Neural cell (in vitro differentiated cells): Measurements from ENCODE around the gene MDFIC. TPM values are rescaled to one million over a fixed set of nuclear protein-coding genes. Genes with fewer than 3 reads are reported as not detected.

Source experiments
- H2AFZ ChIP-seq: fragments of 200-600, 300-800 bp; sonication (generic), shearing (Covaris generic); 2 replicates; pipeline ENCODE4 v1.6.0; 2014; ENCODE audit warnings: low read depth, mild to moderate bottlenecking, antibody characterized with exemption, low read length, moderate library complexity
- H3F3A ChIP-seq: fragments of 200-600 bp; shearing (Covaris generic); 2 replicates; pipeline ENCODE4 v1.6.1; 2016; ENCODE audit warnings: mild to moderate bottlenecking, moderate library complexity, mixed read lengths, antibody characterized with exemption, low read length; ENCODE audit not compliant: insufficient read depth, poor library complexity, severe bottlenecking
- H3K27ac ChIP-seq: fragments of 200-600, 300-800 bp; sonication (generic), shearing (Covaris generic); 2 replicates; pipeline ENCODE4 v1.5.1; 2014; ENCODE audit warnings: mild to moderate bottlenecking, low read length, moderate library complexity
- H3K27me3 ChIP-seq: fragments of 300-800, 200-600 bp; sonication (generic), shearing (Covaris generic); 2 replicates; pipeline ENCODE4 v1.6.0; 2014; ENCODE audit warnings: mild to moderate bottlenecking, low read depth, low read length, moderate library complexity; ENCODE audit not compliant: insufficient read depth
- H3K36me3 ChIP-seq: fragments of 300-800, 200-600 bp; sonication (generic), shearing (Covaris generic); 2 replicates; pipeline ENCODE4 v1.5.1; 2014; ENCODE audit warnings: mild to moderate bottlenecking, antibody characterized with exemption, low read length, moderate library complexity; ENCODE audit not compliant: insufficient read depth
- H3K4me2 ChIP-seq: fragments of 300-800, 200-600 bp; sonication (generic), shearing (Covaris generic); 2 replicates; pipeline ENCODE4 v1.6.0; 2014; ENCODE audit warnings: mild to moderate bottlenecking, low read length
- H3K4me3 ChIP-seq: fragments of 300-800, 200-600 bp; sonication (generic), shearing (Covaris generic); 2 replicates; pipeline ENCODE4 v1.5.1; 2014; ENCODE audit warnings: mild to moderate bottlenecking, low read length, moderate library complexity
- H3K79me2 ChIP-seq: fragments of 200-600 bp; shearing (Covaris generic); replicated peaks from 2 replicates; pipeline ENCODE4 v1.6.0; 2014; ENCODE audit warnings: mild to moderate bottlenecking, low read length, moderate library complexity; ENCODE audit not compliant: insufficient read depth
- H3K9ac ChIP-seq: fragments of 300-800, 200-600 bp; sonication (generic), shearing (Covaris generic); 2 replicates; pipeline ENCODE4 v1.6.1; 2016; ENCODE audit warnings: mild to moderate bottlenecking, low read length, mixed read lengths
- H3K9me2 ChIP-seq: fragments of 200-600 bp; shearing (Covaris generic); 2 replicates; pipeline ENCODE4 v1.6.1; 2016; ENCODE audit warnings: mild to moderate bottlenecking, low read length, mixed read lengths; ENCODE audit not compliant: insufficient read depth
- H3K9me3 ChIP-seq: fragments of 200-600, 300-800 bp; sonication (generic), shearing (Covaris generic); 2 replicates; pipeline ENCODE4 v1.6.1; 2016; ENCODE audit warnings: mild to moderate bottlenecking, mixed run types, low read length, moderate library complexity, mixed read lengths
- H4K20me1 ChIP-seq: fragments of 200-600 bp; shearing (Covaris generic); 2 replicates; pipeline ENCODE4 v1.6.1; 2016; ENCODE audit warnings: mild to moderate bottlenecking, mixed run types; ENCODE audit not compliant: insufficient read depth
- EP300 ChIP-seq: fragments of 450-650 bp; conservative IDR thresholded peaks from 2 replicates; pipeline ENCODE4 v1.6.1; 2014; ENCODE audit warnings: antibody characterized with exemption, mild to moderate bottlenecking, moderate library complexity; ENCODE audit not compliant: poor library complexity, severe bottlenecking
- EZH2 ChIP-seq: fragments of 200-600, 300-800 bp; shearing (Covaris generic), sonication (generic); IDR thresholded peaks from 2 replicates; pipeline ENCODE4 v1.6.1; 2014; ENCODE audit warnings: antibody characterized with exemption, low read length, borderline replicate concordance, mild to moderate bottlenecking; ENCODE audit not compliant: insufficient read depth, poor library complexity, severe bottlenecking
- MXI1 ChIP-seq: fragments of 450-650 bp; conservative IDR thresholded peaks from 2 replicates; pipeline ENCODE4 v1.6.1; 2014; ENCODE audit warnings: antibody characterized with exemption, mild to moderate bottlenecking; ENCODE audit not compliant: poor library complexity, severe bottlenecking
- POLR2AphosphoS5 ChIP-seq: IDR thresholded peaks from 2 replicates; pipeline ENCODE4 v1.6.1; 2012
- RAD21 ChIP-seq: fragments of 450-650 bp; conservative IDR thresholded peaks from 2 replicates; pipeline ENCODE4 v1.6.1; 2014; ENCODE audit warnings: antibody characterized with exemption, mild to moderate bottlenecking, moderate library complexity
- SMC3 ChIP-seq: fragments of 450-650 bp; conservative IDR thresholded peaks from 2 replicates; pipeline ENCODE4 v1.6.1; 2014; ENCODE audit warnings: antibody characterized with exemption, mild to moderate bottlenecking, moderate library complexity; ENCODE audit not compliant: poor library complexity
- TAF1 ChIP-seq: IDR thresholded peaks from 2 replicates; pipeline ENCODE4 v1.6.1; 2012; ENCODE audit warnings: low read depth
- polyA plus RNA-seq: library from polyadenylated mRNA; depleted of rRNA; stranded (reverse); fragments of >200 nt; gene quantifications from 2 replicates; pipeline ENCODE4 v1.2.3, GENCODE V29; 2014
- TF ChIP-seq, protein P1 (sequence below): fragments of 450-650 bp; IDR thresholded peaks from 2 replicates; pipeline ENCODE4 v1.5.1; 2014; ENCODE audit warnings: antibody characterized with exemption, mild to moderate bottlenecking, moderate library complexity; ENCODE audit not compliant: poor library complexity, severe bottlenecking
- TF ChIP-seq, protein P2 (sequence below): IDR thresholded peaks from 2 replicates; pipeline ENCODE4 v1.6.1; 2012; ENCODE audit warnings: borderline replicate concordance

MDFIC gene
- polyA plus RNA-seq, 1 donor from 2014 or later: 0.85 TPM

- Histone ChIP-seq H4K20me1 (no peaks in the 10 kb centered on the region), H3K79me2 (no peaks in the 10 kb centered on the region), H3K27me3 (no peaks in the 10 kb centered on the region), H3K9me2 (no peaks in the 10 kb centered on the region), H3K9me3 (no peaks in the 10 kb centered on the region), H3K4me3 (no peak overlapping the region), H2AFZ (no peak overlapping the region), H3F3A (no peaks in the 10 kb centered on the region), H3K4me2 (no peak overlapping the region), H3K9ac (no peak overlapping the region), H3K27ac (no peak overlapping the region), H3K36me3 (no peaks in the 10 kb centered on the region)
- TF ChIP-seq, protein P1, sequence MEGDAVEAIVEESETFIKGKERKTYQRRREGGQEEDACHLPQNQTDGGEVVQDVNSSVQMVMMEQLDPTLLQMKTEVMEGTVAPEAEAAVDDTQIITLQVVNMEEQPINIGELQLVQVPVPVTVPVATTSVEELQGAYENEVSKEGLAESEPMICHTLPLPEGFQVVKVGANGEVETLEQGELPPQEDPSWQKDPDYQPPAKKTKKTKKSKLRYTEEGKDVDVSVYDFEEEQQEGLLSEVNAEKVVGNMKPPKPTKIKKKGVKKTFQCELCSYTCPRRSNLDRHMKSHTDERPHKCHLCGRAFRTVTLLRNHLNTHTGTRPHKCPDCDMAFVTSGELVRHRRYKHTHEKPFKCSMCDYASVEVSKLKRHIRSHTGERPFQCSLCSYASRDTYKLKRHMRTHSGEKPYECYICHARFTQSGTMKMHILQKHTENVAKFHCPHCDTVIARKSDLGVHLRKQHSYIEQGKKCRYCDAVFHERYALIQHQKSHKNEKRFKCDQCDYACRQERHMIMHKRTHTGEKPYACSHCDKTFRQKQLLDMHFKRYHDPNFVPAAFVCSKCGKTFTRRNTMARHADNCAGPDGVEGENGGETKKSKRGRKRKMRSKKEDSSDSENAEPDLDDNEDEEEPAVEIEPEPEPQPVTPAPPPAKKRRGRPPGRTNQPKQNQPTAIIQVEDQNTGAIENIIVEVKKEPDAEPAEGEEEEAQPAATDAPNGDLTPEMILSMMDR: no peak
- TF ChIP-seq POLR2AphosphoS5 (no peak), TAF1 (no peak), RAD21 (no peak), MXI1 (no peak), EP300 (no peak), EZH2 (no peak), SMC3 (no peak)
- TF ChIP-seq, protein P2, sequence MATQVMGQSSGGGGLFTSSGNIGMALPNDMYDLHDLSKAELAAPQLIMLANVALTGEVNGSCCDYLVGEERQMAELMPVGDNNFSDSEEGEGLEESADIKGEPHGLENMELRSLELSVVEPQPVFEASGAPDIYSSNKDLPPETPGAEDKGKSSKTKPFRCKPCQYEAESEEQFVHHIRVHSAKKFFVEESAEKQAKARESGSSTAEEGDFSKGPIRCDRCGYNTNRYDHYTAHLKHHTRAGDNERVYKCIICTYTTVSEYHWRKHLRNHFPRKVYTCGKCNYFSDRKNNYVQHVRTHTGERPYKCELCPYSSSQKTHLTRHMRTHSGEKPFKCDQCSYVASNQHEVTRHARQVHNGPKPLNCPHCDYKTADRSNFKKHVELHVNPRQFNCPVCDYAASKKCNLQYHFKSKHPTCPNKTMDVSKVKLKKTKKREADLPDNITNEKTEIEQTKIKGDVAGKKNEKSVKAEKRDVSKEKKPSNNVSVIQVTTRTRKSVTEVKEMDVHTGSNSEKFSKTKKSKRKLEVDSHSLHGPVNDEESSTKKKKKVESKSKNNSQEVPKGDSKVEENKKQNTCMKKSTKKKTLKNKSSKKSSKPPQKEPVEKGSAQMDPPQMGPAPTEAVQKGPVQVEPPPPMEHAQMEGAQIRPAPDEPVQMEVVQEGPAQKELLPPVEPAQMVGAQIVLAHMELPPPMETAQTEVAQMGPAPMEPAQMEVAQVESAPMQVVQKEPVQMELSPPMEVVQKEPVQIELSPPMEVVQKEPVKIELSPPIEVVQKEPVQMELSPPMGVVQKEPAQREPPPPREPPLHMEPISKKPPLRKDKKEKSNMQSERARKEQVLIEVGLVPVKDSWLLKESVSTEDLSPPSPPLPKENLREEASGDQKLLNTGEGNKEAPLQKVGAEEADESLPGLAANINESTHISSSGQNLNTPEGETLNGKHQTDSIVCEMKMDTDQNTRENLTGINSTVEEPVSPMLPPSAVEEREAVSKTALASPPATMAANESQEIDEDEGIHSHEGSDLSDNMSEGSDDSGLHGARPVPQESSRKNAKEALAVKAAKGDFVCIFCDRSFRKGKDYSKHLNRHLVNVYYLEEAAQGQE: no peak
Observed at GRCh38 chr7:114943953-114944744, 22.3 kb downstream of the MDFIC start.

DNA sequence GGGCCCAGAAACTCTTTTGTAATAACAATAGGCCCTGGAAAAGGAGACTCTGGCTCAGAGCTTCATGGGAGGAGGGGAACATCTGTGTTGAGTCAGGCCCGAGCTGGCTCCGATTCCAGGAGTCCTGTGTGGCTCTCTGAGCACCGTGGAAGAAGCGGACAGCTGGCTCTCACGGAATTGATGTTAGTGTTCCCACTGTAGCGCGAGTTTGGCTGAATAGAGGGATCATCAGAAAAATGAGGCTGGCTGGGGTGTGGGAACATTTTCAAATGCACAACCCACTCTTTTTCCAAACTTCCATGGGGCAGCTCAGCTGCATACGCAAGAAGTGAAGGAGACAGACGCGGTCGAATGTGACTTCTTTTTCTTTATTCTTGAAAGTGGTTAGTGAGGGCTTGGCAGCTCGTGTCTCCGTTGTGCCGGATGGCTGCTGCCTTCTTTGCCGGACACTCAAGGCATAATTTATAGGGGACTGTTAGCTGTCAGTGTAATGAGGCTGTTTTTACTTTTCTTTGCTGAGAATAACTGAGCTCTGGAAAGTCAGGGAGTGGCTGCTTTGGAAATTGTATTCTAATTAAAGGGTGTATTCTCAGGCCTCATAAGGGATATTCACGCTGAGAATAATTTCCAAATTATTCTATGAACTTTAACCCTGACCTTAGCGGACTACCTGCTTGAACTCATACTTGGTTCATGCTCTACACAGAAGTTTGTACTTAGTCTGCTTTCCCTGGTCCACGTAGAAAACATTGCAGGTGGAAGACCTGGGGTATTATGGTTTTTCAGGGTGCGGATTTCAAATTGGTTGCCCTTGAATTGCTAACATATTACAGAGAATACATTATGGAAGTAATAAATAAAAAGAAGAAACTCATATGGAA is 23.1 kb downstream of the MDFIC start:
- H3K4me2 ChIP-seq: no peak overlapping the region
- no peaks in the 10 kb centered on the region for H3K9me3 ChIP-seq
- H3K27ac ChIP-seq: no peak overlapping the region
- no peak overlapping the region for H3K4me3 ChIP-seq
- TF ChIP-seq EP300: no peak
- no peak for TF ChIP-seq TAF1
- TF ChIP-seq, protein P1: no peak
- no peak for TF ChIP-seq RAD21
- no peak for TF ChIP-seq SMC3
- no peak for TF ChIP-seq POLR2AphosphoS5
- no peak for TF ChIP-seq EZH2
- TF ChIP-seq MXI1: no peak
- TF ChIP-seq, protein P2: no peak
- no peaks in the 10 kb centered on the region for H3K36me3 ChIP-seq
- H3F3A ChIP-seq: no peaks in the 10 kb centered on the region
- H4K20me1 ChIP-seq: no peaks in the 10 kb centered on the region
- no peaks in the 10 kb centered on the region for H3K79me2 ChIP-seq
- no peak overlapping the region for H2AFZ ChIP-seq
- no peak overlapping the region for H3K9ac ChIP-seq
- no peaks in the 10 kb centered on the region for H3K9me2 ChIP-seq
- H3K27me3 ChIP-seq: no peaks in the 10 kb centered on the region
